LNCaP clone FGC (cell line): Measurements from ENCODE around the gene C3orf20.

ENCODE experiments used
- DNase-seq: peaks from one replicate; pipeline ENCODE4 v3.0.0-alpha.2; 2011; ENCODE audit warnings: low read depth
- H3K4me3 ChIP-seq: 2 replicates; pipeline ENCODE4 v1.5.1; 2011; ENCODE audit warnings: mild to moderate bottlenecking, low read depth, low read length, control low read depth
- CTCF ChIP-seq: IDR thresholded peaks from 2 replicates; pipeline ENCODE4 v1.5.1; 2012; ENCODE audit warnings: mild to moderate bottlenecking; ENCODE audit not compliant: control insufficient read depth, insufficient read depth; ENCODE audit errors: extremely low read depth

Gene C3orf20

GRCh38 chr3:14793126-14793857 lies 118.4 kb downstream of the C3orf20 start:
- no peak overlapping the region for H3K4me3 ChIP-seq
- TF ChIP-seq CTCF = no peak
- DNase-seq = no peak

GRCh38 chr3:14793858-14794234 lies 118.9 kb downstream of the C3orf20 start:
- TF ChIP-seq CTCF = no peak
- no peak for DNase-seq
- no peak overlapping the region for H3K4me3 ChIP-seq

- no peak for TF ChIP-seq CTCF
- no peak for DNase-seq
- no peak overlapping the region for H3K4me3 ChIP-seq
These were observed 119.5 kb downstream of the C3orf20 start for GRCh38 chr3:14794435-14794834.

- no peak for TF ChIP-seq CTCF
- H3K4me3 ChIP-seq = no peak overlapping the region
- no peak for DNase-seq
These were observed 121.1 kb downstream of the C3orf20 start for GRCh38 chr3:14795996-14796395.

- DNase-seq = no peak
- H3K4me3 ChIP-seq = no peak overlapping the region
These were observed 121.6 kb downstream of the C3orf20 start for GRCh38 chr3:14796403-14797077.

GRCh38 chr3:14797731-14798130 lies 122.8 kb downstream of the C3orf20 start:
- no peak overlapping the region for H3K4me3 ChIP-seq
- TF ChIP-seq CTCF = no peak
- no peak for DNase-seq

More at GRCh38 chr3:14796403-14797077, 121.6 kb downstream of the C3orf20 start:
- no peak for TF ChIP-seq CTCF
